ENCODE measurements around the gene LMO7.

Gene LMO7

GRCh38 chr13:75896271-75896670 lies 260.1 kb downstream of the LMO7 start:
- no peak for DNase-seq (ENCODE audit: low read depth)

DNA sequence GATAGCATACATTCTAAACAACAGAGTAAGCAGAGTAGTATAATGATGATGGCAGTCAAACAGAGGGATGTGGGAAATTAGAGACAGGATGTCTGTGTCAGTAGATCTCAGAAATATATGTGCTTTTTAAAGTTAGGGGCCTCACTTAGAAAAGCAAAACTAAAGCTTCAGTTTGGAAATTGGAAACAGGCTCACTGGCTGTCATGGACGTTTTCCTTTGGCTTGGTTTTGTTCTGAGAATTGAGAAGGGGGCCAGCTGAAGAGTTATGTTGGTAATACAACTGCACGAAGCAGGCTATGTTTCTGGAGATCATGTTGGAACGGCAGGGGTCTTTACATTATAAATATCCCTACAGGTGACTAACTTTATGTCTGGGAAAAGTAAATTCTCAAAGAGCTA lies 261.3 kb downstream of the LMO7 start:
- no peak for DNase-seq (ENCODE audit: low read depth)

DNA sequence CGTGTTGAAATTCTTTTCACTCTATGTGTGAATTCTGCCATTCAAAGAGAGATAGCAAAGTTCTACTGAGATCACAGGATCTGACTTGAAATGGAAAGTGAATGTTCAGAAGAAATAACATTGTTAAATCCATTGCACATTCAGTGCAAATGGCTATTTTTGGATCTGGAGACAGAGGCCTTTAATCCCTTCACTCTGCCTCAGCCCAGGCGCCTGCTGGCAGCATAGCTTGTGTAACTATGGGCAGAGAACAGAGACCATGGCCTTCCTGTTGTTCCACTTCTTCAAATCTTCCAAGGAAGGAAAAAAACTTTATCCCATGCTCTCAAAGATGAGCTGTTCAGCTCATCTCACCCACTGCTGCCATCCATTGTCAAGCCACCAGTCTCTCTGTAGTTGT lies 265.4 kb downstream of the LMO7 start:
- DNase-seq (ENCODE audit: low read depth), result no peak

- no peak for DNase-seq (ENCODE audit: low read depth)
These were observed 266.3 kb downstream of the LMO7 start for GRCh38 chr13:75902166-75903104.

- no peak for DNase-seq (ENCODE audit: low read depth)
These were observed 267.9 kb downstream of the LMO7 start for GRCh38 chr13:75904012-75904411.

DNA sequence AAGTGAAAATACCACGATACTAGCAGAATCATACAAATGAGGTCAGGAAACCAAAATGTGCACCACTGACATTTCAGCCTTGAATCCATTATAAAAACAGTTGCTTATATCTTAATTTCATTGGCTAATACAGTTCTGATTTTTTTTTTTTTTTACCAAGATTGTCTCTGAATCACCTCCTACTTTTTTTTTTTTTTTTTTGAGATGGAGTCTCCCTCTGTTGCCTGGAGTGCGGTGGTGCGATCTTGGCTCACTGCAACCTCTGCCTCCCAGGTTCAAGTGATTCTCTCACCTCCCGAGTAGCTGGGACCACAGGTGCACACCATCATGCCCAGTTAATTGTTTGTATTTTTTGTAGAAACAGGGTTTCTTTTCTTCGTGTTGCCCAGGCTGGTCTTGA lies 270.2 kb downstream of the LMO7 start:
- DNase-seq (ENCODE audit: low read depth), result no peak

DNA sequence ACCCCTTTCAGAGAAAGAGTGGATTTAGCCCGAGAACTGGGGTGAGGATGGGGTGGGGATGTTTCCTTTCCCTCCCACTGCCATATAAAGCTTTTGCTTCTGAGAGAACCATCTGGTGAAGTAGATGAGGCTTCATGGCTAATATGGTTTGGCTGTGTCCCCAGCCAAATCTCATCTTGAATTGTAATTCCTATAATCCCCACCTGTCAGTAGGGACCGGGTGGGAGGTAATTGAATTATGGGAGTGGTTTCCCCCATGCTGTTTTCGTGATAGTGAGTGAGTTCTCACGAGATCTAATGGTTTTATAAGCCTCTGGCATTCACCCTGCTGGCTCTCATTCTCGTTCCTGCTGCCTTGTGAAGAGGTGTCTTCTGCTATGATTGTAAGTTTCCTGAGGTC lies 270.9 kb downstream of the LMO7 start:
- no peak for DNase-seq (ENCODE audit: low read depth)

GRCh38 chr13:75908141-75908540 lies 272.0 kb downstream of the LMO7 start:
- no peak for DNase-seq (ENCODE audit: low read depth)

Measured in activated gamma-delta T cell treated with anti-CD3 and anti-CD28 coated beads, Interleukin-2, amount 50 U/mL, for 16 hours (primary cell).